CD4-positive, alpha-beta T cell treated with Interleukin-21 for 1 hour (primary cell): ENCODE measurements around the gene SHKBP1.
"Not testable (repeated sequence)": the region's sequence is repeated elsewhere in the genome, so short reads cannot be mapped to it uniquely, and the experiment has no call there.

Experiments
- DNase-seq: peaks from one replicate; pipeline ENCODE4 v3.0.0-alpha.2; 2020

The SHKBP1 gene

DNA sequence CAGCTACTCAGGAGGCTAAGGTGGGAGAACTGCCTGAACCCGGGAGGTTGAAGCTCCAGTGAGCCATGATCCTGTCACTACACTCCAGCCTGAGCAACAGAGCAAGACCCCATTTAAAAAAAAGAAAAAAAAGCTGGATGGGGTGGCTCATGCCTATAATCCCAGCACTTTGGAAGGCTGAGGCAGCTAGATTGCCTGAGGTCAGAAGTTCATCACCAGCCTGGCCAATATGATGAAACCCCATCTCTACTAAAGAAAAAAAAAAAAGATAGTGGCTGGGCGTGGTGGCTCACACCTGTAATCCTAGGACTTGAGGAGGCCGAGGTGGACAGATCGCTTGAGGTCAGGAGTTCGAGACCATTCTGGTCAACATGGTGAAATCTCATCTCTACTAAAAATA is 39.5 kb downstream of the SHKBP1 start:
- DNase-seq, result no peak

DNA sequence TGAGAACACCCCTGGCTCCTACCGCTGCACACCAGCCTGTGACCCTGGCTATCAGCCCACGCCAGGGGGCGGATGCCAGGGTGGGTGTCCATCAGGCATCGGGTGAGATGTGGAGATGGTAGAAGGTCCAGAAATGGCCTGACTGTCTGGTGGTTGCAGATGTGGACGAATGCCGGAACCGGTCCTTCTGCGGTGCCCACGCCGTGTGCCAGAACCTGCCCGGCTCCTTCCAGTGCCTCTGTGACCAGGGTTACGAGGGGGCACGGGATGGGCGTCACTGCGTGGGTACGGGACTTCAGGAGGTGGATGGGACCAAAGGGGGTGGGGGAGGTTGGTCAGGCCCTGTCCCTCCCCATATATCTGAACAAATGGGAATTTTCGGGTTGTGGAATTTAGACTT is 40.3 kb downstream of the SHKBP1 start:
- DNase-seq, result no peak

DNA sequence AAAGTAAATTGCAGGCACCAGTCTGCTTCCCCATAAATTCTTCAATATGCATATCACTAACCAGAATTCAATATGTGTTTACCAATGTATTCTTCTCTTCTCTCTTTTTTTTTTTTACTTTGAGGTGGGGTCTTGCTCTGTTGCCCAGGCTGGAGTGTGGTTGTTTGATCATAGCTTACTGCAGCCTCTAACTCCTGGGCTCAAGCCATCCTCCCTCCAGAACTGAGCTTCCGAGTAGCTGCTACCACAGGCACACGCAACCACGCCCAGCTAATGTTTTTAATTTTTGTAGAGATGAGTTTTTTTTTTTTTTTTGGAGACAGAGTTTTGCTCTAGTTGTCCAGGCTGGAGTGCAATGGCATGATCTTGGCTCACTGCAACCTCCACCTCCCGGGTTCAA is 41.3 kb downstream of the SHKBP1 start:
- no peak for DNase-seq

DNA sequence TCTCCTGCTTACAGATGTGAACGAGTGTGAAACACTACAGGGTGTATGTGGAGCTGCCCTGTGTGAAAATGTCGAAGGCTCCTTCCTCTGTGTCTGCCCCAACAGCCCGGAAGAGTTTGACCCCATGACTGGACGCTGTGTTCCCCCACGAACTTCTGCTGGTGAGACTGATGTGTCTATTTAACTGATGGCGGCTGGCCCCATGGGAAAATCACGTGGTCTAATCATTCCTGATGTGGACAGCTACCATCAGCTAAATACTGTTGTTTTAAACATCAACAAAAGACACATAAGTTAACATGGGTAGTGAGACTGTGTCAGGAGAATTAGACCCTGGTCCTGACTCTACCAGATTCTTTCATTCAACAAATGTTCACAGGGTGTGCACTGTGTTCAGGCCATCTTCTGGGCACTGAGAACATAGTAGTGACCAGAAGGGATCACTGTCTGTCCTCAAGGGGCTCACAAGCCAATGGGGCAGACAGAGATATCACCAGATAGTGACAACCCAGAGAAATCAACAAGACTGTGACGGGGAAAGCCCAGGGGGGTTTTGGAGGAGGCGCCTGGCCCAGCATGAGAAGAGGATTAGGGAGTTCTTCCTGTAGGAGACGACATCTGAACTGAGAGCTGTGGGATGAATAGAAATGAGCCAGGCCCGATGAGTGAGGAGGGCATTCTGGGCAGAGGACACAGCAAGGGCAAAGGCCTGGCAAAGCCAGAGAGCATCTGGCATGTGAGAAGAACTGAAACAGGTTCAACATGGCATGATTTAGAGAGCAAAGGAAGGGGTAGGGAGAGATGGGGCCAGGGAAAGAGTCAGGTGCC is 42.9 kb downstream of the SHKBP1 start:
- DNase-seq, result no peak

DNA sequence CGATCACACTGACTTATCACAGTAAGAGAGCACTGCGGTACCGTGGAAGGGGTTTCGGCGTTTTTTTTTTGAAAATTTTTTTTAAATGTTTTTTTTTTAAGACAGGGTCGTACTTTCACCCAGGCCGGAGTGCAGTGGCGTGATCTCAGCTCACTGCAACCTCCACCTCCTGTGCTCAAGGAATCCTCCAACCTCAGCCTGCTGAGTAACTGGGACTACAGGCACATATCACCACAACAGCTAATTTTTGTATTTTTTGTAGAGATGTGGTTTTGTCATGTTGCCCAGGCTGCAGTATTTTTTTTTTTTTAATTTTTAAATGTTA is 43.5 kb downstream of the SHKBP1 start:
- DNase-seq, result no peak

DNA sequence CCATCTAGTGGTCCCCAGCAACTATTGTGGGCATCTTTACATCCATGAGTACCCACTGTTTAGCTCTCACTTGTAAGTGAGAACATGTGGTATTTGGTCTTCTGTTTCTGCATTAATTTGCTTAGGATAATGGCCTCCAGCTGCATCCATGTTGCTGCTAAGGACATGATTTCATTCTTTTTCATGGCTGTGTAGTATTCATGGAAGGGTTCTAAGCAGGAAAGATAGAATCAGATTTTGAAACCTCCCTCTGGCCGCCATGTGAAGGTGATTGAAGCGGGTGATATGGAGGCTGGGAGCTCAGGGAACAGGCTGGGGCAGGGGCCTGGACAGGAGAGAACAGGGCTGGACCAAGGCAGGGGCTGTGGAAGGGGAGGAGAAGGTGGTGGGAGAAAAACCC is 44.6 kb downstream of the SHKBP1 start:
- no peak for DNase-seq

DNA sequence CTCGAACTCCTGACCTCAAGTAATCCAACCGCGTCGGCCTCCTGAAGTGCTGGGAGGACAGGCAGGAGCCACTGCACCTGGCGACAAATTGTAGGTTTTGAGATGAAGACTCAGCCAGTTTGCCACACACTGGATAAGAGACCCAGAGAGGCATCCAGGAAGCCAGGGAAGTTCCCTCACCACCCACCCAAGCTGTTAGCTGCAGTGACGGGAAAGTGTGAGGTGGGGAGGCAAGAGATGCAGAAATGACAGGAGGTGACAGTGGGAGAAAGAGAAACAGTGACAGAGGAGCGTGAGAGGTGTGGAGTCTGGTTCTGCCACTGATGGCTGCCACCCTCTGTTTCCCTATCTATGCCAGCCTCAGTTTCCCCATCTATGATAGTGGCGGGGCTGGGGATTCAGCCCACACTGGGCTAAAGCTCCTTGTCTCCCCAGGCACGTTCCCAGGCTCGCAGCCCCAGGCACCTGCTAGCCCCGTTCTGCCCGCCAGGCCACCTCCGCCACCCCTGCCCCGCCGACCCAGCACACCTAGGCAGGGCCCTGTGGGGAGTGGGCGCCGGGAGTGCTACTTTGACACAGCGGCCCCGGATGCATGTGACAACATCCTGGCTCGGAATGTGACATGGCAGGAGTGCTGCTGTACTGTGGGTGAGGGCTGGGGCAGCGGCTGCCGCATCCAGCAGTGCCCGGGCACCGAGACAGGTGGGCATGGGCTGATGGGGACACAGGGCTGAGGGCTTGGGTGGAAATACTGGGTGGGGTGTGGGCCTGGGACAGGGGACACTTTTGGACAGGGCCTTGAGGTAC is 45.5 kb downstream of the SHKBP1 start:
- DNase-seq, result no peak

DNA sequence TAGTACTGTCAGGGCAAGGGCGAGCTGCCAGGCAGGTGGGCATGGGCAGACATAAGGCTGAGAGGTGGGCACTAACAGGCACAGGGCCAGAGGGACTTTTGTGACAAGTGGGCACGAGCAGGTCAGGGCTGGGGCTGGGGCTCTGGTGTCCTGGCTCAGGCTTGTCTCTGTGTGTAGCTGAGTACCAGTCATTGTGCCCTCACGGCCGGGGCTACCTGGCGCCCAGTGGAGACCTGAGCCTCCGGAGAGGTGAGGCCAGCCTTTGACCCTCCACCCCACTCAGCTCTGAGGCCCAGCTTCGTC is 46.1 kb downstream of the SHKBP1 start:
- DNase-seq, result no peak

DNA sequence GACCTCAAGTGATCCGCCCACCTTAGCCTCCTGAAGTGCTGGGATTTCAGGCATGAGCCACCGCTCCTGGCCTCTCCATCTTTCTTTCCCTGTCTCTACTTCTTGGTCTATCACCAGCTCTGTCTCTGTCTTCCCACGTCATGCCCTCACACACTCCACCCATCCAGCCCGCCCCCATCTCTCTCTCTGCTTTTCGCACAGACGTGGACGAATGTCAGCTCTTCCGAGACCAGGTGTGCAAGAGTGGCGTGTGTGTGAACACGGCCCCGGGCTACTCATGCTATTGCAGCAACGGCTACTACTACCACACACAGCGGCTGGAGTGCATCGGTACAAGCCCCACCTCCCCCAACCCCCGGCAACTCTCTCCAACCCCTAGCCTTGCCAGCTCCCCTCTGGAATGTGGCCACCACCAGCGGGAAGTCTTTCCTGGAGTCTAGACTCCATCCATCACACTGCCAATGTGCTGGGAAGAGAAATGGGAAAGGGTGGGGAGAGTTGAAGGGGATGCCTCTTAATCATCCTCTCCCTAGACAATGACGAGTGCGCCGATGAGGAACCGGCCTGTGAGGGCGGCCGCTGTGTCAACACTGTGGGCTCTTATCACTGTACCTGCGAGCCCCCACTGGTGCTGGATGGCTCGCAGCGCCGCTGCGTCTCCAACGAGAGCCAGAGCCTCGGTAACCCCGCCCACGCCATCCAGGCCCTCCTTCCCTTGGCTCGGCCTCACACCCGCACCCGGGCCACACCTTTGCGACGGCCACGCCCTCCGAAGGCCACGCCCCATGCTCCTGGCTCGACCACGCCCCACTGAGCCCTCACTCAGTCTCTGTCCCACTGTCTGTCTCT is 47.0 kb downstream of the SHKBP1 start:
- no peak for DNase-seq

DNA sequence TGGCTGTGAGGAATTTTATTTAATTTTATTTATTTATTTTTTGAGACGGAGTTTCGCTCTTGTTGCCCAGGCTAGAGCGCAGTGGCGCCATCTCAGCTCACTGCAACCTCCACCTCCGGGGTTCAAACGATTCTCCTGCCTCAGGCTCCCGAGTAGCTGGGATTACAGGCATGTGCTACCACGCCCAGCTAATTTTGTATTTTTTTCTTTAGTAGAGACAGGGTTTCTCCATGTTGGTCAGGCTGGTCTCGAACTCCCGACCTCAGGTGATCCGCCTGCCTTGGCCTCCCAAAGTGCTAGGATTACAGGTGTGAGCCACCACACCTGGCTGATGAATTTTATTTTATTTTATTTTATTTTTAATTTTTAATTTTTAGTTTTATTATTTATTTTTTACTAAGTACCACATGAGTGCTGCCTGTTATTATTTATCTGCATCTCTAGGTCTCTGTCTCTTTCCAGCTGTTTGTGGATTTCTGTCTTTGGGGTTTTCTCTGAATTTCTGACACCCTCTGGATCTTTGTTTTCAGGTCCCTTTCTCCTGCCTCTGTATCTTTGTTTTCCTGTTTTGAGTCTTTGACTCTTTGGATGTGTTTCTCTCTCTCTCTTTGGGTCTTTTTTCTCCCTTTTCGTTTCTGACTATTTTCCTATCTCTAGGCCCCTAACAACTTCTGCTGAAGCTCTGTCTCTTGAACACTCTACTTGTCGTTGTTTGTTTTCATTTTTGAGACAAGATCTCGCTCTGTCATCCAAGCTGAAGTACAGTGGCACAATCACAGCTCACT is 47.9 kb downstream of the SHKBP1 start:
- DNase-seq, result not testable (repeated sequence)

DNA sequence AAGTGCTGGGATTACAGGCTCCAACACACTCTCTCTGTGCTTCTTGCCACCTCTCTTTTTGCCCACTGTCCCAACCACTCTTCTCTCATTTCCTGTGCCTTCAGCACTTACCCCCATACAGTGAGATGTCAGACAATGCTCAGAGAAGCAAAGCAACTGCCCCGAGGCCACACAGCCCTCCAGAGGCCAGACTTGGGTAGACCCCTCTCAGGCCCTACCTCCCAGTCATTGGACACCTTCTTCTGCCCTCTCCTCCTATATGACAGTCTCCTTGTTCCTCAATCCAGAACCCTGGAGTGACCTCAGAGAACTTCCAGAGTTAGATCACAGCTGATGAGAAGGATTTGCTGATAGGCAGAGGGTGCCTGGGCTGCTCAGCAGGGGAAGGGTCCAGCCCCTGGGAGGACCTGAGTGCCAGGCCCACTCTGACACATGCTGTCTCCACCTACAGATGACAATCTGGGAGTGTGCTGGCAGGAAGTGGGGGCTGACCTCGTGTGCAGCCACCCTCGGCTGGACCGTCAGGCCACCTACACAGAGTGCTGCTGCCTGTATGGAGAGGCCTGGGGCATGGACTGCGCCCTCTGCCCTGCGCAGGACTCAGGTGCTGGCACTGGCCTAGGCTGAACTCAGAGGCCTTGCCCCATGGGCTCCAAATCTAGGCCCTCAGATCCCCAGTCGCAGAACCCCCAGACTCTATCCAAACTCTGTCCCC is 48.9 kb downstream of the SHKBP1 start:
- no peak for DNase-seq

DNA sequence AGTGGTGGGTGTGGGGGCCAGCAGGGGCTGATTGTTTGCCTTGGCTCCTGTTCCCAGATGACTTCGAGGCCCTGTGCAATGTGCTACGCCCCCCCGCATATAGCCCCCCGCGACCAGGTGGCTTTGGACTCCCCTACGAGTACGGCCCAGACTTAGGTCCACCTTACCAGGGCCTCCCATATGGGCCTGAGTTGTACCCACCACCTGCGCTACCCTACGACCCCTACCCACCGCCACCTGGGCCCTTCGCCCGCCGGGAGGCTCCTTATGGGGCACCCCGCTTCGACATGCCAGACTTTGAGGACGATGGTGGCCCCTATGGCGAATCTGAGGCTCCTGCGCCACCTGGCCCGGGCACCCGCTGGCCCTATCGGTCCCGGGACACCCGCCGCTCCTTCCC is 50.2 kb downstream of the SHKBP1 start:
- DNase-seq, result no peak

DNA sequence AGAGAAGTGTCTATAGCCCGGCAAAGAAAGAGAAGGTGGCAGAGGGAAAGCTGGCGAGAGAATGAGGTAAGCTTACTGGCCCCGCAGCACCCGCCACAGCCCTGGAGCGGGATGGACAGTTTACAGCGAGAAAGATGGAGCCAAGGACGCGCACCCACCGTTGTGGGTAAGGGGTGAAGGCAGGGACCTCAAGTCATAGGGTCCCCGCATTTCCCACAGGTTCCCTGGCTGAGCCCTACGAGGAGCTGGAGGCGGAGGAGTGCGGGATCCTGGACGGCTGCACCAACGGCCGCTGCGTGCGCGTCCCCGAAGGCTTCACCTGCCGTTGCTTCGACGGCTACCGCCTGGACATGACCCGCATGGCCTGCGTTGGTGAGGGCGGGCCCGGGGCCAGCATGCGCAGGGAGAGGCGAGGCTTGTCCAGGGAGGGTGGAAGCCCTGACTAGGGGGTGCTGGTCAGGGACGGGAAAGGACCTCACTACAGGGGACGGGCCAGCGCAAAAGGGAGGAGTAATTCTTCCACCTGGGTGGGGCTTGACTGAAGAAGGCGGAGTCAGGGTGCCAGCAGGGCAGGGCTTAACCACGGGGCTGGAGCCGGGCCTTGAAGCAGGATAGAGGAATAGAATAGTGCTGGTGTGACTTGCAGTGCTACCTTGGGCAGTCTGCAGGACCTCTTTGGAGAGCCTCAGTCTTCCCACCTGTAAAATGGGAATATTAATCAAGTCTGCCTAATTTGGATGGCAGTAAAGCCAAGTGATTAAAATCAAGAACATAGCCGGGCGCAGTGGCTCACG is 51.0 kb downstream of the SHKBP1 start:
- DNase-seq, result no peak

DNA sequence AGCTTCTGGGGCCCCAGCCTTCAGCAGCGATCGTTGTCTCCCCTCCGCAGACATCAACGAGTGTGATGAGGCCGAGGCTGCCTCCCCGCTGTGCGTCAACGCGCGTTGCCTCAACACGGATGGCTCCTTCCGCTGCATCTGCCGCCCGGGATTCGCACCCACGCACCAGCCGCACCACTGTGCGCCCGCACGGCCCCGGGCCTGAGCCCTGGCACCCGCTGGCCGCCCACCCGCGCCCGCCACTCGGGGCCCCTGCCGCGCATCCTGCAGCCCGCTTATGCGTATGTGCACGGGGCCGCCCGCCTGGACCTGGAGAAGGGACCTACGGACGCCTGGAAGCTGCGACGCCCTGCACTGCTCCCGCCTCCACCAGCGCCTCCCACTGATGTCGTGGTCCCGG is 52.7 kb downstream of the SHKBP1 start:
- no peak for DNase-seq

DNA sequence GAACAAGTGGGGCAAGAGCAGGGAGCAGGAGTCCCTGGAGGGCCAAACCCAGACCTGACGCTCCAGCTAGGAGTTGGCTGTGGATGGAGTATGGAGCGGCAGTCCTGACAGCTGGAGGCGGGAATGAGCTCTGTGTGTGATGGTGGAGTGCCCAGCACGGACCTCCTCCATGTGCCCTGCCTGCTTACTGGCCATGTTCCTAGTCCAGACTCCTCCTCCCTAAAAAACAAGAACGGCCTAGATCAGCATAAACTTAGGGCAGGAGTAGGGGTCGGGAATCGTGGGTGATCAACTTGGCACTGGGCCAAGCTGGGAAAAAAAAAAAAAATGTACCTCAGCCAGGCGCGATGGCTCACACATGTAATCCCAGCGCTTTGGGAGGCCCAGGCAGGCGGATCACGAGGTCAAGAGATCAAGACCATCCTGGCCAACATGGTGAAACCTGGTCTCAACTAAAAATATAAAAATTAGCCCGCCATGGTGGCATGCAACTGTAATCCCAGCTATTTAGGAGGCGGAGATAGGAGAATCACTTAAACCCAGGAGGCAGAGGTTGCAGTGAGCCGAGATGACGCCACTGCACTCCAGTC is 54.0 kb downstream of the SHKBP1 start:
- no peak for DNase-seq

DNA sequence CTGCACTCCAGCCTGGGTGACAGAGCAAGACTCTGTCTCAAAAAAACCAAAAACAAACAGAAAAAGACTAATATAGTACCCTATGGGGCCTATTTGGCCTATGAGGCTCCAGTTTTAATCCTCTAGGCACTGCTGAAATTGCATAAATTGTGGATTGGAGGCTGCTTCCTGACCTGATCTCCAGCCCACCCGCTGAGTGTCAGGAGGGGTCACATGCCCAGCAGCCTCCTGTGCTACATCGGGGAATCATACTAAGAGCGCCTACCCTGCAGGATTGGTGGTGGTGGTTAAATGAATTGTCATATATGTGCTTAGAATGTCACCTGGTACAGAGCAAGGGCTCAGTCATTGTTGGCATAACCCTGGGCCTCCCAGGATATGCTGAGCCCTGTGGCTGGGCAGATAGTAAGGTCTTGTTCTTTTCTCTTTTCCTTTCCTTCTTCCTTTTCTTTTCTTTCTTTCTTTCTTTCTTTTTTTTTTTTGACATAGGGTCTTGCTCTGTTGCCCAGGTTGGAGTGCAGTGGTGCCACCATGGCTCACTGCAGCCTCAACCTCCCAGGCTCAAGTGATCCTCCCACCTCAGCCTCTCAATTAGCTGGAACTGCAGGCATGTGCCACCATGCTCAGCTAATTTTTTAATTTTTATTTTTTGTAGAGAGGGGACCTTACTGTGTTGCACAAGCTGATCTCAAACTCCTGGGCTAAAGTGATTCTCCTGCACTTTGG is 55.8 kb downstream of the SHKBP1 start:
- no peak for DNase-seq

DNA sequence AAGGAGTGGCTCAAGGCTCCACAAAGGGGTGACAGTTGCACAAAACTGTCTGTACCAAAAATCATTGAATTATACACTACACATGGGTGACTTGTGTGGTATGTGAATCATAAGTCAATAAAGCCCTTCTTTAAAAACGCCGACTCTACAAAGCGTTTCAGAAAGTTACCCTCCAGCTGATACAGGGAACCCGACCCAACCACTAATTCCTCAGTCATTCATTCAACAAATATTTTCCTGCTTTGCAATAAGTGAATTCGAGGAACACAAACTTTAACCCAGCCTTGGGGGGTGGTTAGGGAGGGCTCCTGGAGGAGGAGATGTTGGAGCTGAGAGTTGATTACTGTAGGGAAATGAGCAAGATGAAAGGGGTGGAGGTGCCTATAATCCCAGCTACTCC is 56.5 kb downstream of the SHKBP1 start:
- no peak for DNase-seq

DNA sequence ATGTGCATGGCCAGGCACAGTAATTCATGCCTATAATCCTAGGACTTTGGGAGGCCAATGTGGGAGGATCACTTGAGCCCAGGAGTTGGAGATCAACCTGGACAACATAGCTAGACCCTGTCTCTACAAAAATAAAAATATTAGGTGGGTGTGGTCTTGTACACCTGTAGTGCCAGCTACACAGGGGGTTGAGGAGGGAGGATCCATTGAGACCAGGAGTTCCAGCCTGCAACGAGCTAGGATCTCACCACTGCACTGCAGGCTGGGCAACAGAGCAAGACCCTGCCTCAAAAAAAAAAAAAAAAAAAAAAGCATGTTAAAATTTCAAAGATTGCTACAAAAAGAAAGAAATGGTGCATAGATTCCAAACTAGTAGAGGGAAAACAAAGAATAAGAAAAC is 61.7 kb downstream of the SHKBP1 start:
- DNase-seq, result no peak

DNA sequence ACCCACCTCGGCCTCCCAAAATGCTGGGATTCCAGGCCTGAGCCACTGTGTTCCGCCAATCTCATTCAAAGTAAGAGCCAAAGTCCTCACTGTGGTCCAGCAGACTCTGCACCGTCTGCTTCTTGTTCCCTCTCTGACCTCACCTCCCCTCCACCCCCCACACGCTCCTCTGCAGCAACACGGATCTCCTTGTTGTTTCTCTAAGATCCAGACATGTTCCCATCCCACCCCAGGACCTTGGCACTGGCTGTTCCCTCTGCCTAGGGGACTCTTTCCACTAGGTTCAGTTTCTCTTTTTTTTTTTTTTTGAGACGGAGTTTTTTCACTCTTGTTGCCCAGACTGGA is 62.9 kb downstream of the SHKBP1 start:
- no peak for DNase-seq

DNA sequence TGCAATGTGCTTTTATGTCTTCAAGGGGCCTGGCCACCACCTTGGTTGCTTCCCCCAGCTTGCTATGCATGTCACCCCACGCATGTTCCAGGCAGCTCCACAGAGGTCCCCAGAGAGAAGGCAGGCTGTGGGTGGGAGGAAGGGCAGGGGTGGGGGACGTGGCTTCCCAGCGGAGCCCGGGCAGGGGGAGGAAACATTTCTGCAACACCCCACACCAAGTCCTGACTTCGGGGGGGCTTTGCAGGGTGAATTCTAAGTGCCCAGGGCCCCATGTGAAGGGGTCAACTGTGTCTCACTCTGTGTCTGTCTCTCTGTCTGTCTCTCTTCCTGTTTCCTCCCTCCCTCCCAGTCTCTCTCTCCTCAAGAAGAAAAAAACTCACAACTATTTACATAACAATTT is 64.1 kb downstream of the SHKBP1 start:
- no peak for DNase-seq
